HCT116 (cell line): ENCODE data around the gene GRIK2.

Experiments used
- CTCF ChIP-seq, 3 experiments: fragments of 200-600 bp in 1 of 3; sonication (generic) in 1 of 3; IDR thresholded peaks in 2 of 3; conservative IDR thresholded peaks in 1 of 3; 2 replicates each; pipeline ENCODE4 v1.5.1; 2012 to 2017; ENCODE audit warnings: low read depth in 2 of 3, low read length in 2 of 3, antibody characterized with exemption in 1 of 3, borderline replicate concordance in 1 of 3, control low read depth in 1 of 3, mild to moderate bottlenecking in 1 of 3, mixed read lengths in 1 of 3, mixed run types in 1 of 3, moderate library complexity in 1 of 3; ENCODE audit not compliant: insufficient read depth in 1 of 3
- EZH2phosphoT487 ChIP-seq: fragments of 200-600 bp; IDR thresholded peaks from 2 replicates; pipeline ENCODE4 v1.6.1; 2018; ENCODE audit warnings: antibody characterized with exemption, borderline replicate concordance
- JUND ChIP-seq: IDR thresholded peaks from 2 replicates; pipeline ENCODE4 v1.6.1; 2012
- MAX ChIP-seq: IDR thresholded peaks from 2 replicates; pipeline ENCODE4 v1.6.1; 2012
- POLR2A ChIP-seq: IDR thresholded peaks from 2 replicates; pipeline ENCODE4 v1.7.0; 2011; ENCODE audit warnings: borderline replicate concordance; ENCODE audit not compliant: insufficient read depth, insufficient read length; ENCODE audit errors: extremely low read depth
- SIN3A ChIP-seq: IDR thresholded peaks from 2 replicates; pipeline ENCODE4 v1.6.1; 2012; ENCODE audit warnings: low read depth
- ZBTB33 ChIP-seq: IDR thresholded peaks from 2 replicates; pipeline ENCODE4 v1.6.1; 2011; ENCODE audit warnings: mild to moderate bottlenecking, low read length, moderate library complexity; ENCODE audit not compliant: insufficient replicate concordance; ENCODE audit errors: extremely low read depth
- ZNF274 ChIP-seq: fragments of 200-500 bp; sonication (Bioruptor generic); IDR thresholded peaks from 2 replicates; pipeline ENCODE4 v1.6.1; 2014; ENCODE audit warnings: mild to moderate bottlenecking, low read depth, low read length, inconsistent platforms

GRCh38 chr6:101883505-101883904, 490.0 kb downstream of the GRIK2 start:
- TF ChIP-seq POLR2A: no peak
- no peak for TF ChIP-seq CTCF (IDR thresholded peaks at IDR 0.05 in 2 of 3, conservative IDR thresholded peaks at IDR 0.05 in 1 of 3; ENCODE audit: borderline replicate concordance in 1 of 3, insufficient read depth in 1 of 3, low read depth in 2 of 3, low read length in 2 of 3)
- no peak for TF ChIP-seq ZNF274
- TF ChIP-seq EZH2phosphoT487: no peak
- no peak for TF ChIP-seq ZBTB33
- TF ChIP-seq SIN3A: no peak
- TF ChIP-seq MAX: no peak
- no peak for TF ChIP-seq JUND
